ENCODE data around the gene OR5A2. TPM values are rescaled to one million over a fixed set of nuclear protein-coding genes. Genes with fewer than 3 reads are reported as not detected.

The OR5A2 gene
- total and polyA plus RNA-seq, 2 experiments from 2014 or later, result not detected

DNA sequence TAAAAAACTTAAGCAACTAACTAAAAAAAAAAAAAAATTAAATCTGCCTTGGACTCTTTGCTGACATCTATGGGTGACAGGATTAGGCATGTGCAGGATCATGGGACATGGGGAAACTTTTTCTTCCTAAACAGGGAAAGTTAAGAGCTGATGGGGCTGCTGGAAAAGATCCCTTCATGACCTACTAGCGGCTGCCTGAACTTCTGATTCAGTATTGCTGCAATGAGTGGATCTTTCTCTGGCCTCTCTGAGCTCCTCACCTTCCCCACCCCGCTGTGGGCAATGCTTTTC lies 25.0 kb downstream of the OR5A2 start (continued):
- TF ChIP-seq EZH2phosphoT487 (IDR thresholded peaks at IDR 0.05; ENCODE audit: unreplicated experiment) (no peak), CREB1 (CRISPR knock-in tag; IDR thresholded peaks at IDR 0.05; ENCODE audit: low read depth) (no peak), ZNF331 (CRISPR knock-in tag; IDR thresholded peaks at IDR 0.05; ENCODE audit: low read depth) (no peak), JUNB (IDR thresholded peaks at IDR 0.05; ENCODE audit: unreplicated experiment) (no peak), REST (IDR thresholded peaks at IDR 0.05; ENCODE audit: unreplicated experiment) (no peak), STAT1 (IDR thresholded peaks at IDR 0.05; ENCODE audit: unreplicated experiment) (no peak), POLR2AphosphoS5 (IDR thresholded peaks at IDR 0.05; ENCODE audit: low read depth) (no peak)
- TF ChIP-seq, protein P1, sequence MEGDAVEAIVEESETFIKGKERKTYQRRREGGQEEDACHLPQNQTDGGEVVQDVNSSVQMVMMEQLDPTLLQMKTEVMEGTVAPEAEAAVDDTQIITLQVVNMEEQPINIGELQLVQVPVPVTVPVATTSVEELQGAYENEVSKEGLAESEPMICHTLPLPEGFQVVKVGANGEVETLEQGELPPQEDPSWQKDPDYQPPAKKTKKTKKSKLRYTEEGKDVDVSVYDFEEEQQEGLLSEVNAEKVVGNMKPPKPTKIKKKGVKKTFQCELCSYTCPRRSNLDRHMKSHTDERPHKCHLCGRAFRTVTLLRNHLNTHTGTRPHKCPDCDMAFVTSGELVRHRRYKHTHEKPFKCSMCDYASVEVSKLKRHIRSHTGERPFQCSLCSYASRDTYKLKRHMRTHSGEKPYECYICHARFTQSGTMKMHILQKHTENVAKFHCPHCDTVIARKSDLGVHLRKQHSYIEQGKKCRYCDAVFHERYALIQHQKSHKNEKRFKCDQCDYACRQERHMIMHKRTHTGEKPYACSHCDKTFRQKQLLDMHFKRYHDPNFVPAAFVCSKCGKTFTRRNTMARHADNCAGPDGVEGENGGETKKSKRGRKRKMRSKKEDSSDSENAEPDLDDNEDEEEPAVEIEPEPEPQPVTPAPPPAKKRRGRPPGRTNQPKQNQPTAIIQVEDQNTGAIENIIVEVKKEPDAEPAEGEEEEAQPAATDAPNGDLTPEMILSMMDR (conservative IDR thresholded peaks at IDR 0.05; ENCODE audit: low read depth in 2 of 2), result no peak

DNA sequence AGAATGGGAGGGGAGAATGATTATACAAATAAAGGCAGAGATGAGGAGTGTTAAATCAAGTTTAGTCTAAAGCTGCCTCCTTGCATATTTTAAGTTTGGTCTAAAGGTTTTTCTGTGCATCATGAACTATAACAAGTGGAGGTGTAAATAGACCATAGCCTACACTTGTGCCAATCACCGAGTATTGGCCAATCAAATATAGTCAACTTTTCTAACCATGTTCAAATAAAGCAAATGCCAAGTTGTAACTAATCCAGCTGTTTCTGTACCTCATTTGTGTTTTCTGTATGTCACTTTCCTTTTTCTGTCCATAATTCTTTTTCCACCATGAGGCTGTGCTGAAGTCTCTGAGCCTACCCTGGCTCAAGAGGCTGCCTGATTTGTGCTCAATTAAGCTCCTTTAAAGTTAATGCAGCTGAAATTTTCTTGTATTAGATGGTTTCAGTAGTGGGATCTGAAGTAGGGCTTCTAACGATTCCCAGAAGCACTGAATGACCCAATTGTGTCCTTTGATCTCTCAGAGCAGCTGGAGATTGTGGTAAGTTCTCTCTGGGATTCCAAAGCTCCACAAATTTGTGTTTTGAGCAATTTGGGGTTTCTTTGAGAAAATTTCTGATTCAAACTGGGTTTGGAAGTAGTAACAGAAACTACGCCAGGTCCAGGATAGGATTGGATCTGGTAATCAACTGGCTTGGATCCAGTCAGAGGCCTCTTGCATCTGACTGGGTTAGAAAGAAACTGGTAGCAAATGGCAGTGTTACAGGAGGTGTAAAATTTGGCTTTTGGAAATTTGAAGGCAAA lies 25.6 kb downstream of the OR5A2 start:
- Mint-ChIP-seq H3K36me3 (ENCODE audit: low read depth) (peaks cover 24% of the 10 kb centered on the region), H3K4me1 (no peaks in the 10 kb centered on the region), H3K9me3 (peaks cover 60% of the 10 kb centered on the region), H3K27me3 (ENCODE audit: insufficient read depth, low read depth, poor library complexity) (no peaks in the 10 kb centered on the region), H3K4me3 (no peak overlapping the region), H3K27ac (no peak overlapping the region)
- no peak for ATAC-seq
- Histone ChIP-seq H2AFZ (no peak overlapping the region), H3K9me2 (ENCODE audit: insufficient read depth) (peaks cover 4% of the 10 kb centered on the region; the same call in 1 of the 2 replicates), H3K27me3 (ENCODE audit: insufficient read depth) (no peaks in the 10 kb centered on the region), H3K4me2 (no peak overlapping the region), H4K20me1 (replicated peaks; ENCODE audit: insufficient read depth) (no peaks in the 10 kb centered on the region), H3K36me3 (ENCODE audit: insufficient read depth) (peaks cover 4% of the 10 kb centered on the region), H3K4me1 (ENCODE audit: insufficient read depth) (no peaks in the 10 kb centered on the region), H3K27ac (ENCODE audit: low read depth) (no peak overlapping the region), H3K79me2 (replicated peaks; ENCODE audit: insufficient read depth) (no peaks in the 10 kb centered on the region), H3F3A (replicated peaks; ENCODE audit: low read depth) (no peaks in the 10 kb centered on the region), H3K4me3 (no peak overlapping the region)
- no peak for DNase-seq (ENCODE audit: low spot score)
- TF ChIP-seq EZH2phosphoT487 (IDR thresholded peaks at IDR 0.05; ENCODE audit: unreplicated experiment) (no peak), ETS1 (IDR thresholded peaks at IDR 0.05) (no peak), REST (IDR thresholded peaks at IDR 0.05; ENCODE audit: unreplicated experiment) (no peak), POLR2AphosphoS5 (IDR thresholded peaks at IDR 0.05; ENCODE audit: low read depth) (no peak), STAT1 (IDR thresholded peaks at IDR 0.05; ENCODE audit: unreplicated experiment) (no peak)
- TF ChIP-seq, protein P1 (conservative IDR thresholded peaks at IDR 0.05; ENCODE audit: low read depth in 2 of 2), result no peak

All from GM23338 (cell line).